Osteocyte (in vitro differentiated cells): Measurements from ENCODE around the gene ZNF37A. TPM values are rescaled to one million over a fixed set of nuclear protein-coding genes. Genes with fewer than 3 reads are reported as not detected.

Source experiments
- DNase-seq: peaks from one replicate; pipeline ENCODE4 v3.0.0; 2021; ENCODE audit warnings: mixed read lengths; ENCODE audit not compliant: unreplicated experiment; ENCODE audit errors: extremely low spot score
- H3K27ac Mint-ChIP-seq: one replicate; pipeline ENCODE4 v1.8.0; 2021; ENCODE audit warnings: mild to moderate bottlenecking, mixed read lengths; ENCODE audit not compliant: unreplicated experiment
- H3K27me3 Mint-ChIP-seq: one replicate; pipeline ENCODE4 v1.8.0; 2021; ENCODE audit warnings: mixed read lengths; ENCODE audit not compliant: unreplicated experiment
- H3K36me3 Mint-ChIP-seq: one replicate; pipeline ENCODE4 v1.8.0; 2021; ENCODE audit warnings: mixed read lengths; ENCODE audit not compliant: unreplicated experiment
- H3K4me1 Mint-ChIP-seq: one replicate; pipeline ENCODE4 v1.8.0; 2021; ENCODE audit warnings: mixed read lengths; ENCODE audit not compliant: unreplicated experiment
- H3K4me3 Mint-ChIP-seq: one replicate; pipeline ENCODE4 v1.8.0; 2021; ENCODE audit warnings: mild to moderate bottlenecking, moderate library complexity, mixed read lengths; ENCODE audit not compliant: unreplicated experiment
- H3K9me3 Mint-ChIP-seq: one replicate; pipeline ENCODE4 v1.8.0; 2021; ENCODE audit warnings: mixed read lengths; ENCODE audit not compliant: unreplicated experiment
- total RNA-seq: library from RNA; stranded (reverse); gene quantifications from 2 replicates; pipeline ENCODE4 v1.2.1, GENCODE V29; 2021
- TF ChIP-seq, protein P1 (sequence below): fragments of 200-600 bp; sonication (generic); IDR thresholded peaks from 2 replicates; pipeline ENCODE4 v1.5.0; 2021; ENCODE audit warnings: antibody characterized with exemption, mild to moderate bottlenecking, moderate library complexity

The ZNF37A gene
- total RNA-seq, 1 donor from 2014 or later = 20.4 TPM

GRCh38 chr10:38156416-38157269 lies 62.5 kb downstream of the ZNF37A start:
- no peak for DNase-seq
- H3K9me3 Mint-ChIP-seq = peaks cover 42% of the 10 kb centered on the region

GRCh38 chr10:38157270-38157685 lies 63.1 kb downstream of the ZNF37A start:
- no peaks in the 10 kb centered on the region for H3K36me3 Mint-ChIP-seq
- no peak for DNase-seq
- H3K4me3 Mint-ChIP-seq = no peak overlapping the region

More at GRCh38 chr10:38156416-38157269, 62.5 kb downstream of the ZNF37A start:
- Mint-ChIP-seq H3K4me3 (no peak overlapping the region), H3K27ac (no peak overlapping the region), H3K36me3 (no peaks in the 10 kb centered on the region), H3K27me3 (no peaks in the 10 kb centered on the region), H3K4me1 (no peaks in the 10 kb centered on the region)
- TF ChIP-seq, protein P1, sequence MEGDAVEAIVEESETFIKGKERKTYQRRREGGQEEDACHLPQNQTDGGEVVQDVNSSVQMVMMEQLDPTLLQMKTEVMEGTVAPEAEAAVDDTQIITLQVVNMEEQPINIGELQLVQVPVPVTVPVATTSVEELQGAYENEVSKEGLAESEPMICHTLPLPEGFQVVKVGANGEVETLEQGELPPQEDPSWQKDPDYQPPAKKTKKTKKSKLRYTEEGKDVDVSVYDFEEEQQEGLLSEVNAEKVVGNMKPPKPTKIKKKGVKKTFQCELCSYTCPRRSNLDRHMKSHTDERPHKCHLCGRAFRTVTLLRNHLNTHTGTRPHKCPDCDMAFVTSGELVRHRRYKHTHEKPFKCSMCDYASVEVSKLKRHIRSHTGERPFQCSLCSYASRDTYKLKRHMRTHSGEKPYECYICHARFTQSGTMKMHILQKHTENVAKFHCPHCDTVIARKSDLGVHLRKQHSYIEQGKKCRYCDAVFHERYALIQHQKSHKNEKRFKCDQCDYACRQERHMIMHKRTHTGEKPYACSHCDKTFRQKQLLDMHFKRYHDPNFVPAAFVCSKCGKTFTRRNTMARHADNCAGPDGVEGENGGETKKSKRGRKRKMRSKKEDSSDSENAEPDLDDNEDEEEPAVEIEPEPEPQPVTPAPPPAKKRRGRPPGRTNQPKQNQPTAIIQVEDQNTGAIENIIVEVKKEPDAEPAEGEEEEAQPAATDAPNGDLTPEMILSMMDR = no peak

DNA sequence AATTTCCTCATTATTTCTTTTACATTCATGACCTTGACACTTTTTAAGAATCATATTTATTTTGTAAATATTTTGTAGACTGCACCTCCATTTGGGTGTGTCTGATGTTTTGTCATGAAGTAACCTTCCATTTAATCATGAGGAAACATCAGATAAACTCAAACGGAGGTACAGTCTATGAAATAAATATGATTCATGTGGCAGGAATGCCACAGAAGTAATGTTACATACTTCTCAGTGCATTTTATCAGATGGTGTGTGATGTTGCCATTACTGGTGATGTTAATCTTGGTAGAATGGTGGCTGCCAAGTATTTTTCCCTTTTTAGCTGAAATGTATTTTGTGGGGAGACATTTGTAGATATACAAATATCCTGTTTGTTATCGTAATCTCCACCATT lies 64.9 kb downstream of the ZNF37A start:
- Mint-ChIP-seq H3K9me3 (peaks cover 49% of the 10 kb centered on the region), H3K27ac (no peak overlapping the region), H3K27me3 (no peaks in the 10 kb centered on the region), H3K36me3 (no peaks in the 10 kb centered on the region), H3K4me3 (no peak overlapping the region), H3K4me1 (no peaks in the 10 kb centered on the region)
- no peak for DNase-seq
- TF ChIP-seq, protein P1 = no peak

More at GRCh38 chr10:38157270-38157685, 63.1 kb downstream of the ZNF37A start:
- no peaks in the 10 kb centered on the region for H3K27me3 Mint-ChIP-seq
- H3K9me3 Mint-ChIP-seq = peaks cover 48% of the 10 kb centered on the region
- H3K27ac Mint-ChIP-seq = no peak overlapping the region
- TF ChIP-seq, protein P1 = no peak
- H3K4me1 Mint-ChIP-seq = no peaks in the 10 kb centered on the region

GRCh38 chr10:38163617-38164016 lies 69.5 kb downstream of the ZNF37A start:
- Mint-ChIP-seq H3K4me1 (no peaks in the 10 kb centered on the region), H3K27ac (no peak overlapping the region), H3K9me3 (peaks cover 63% of the 10 kb centered on the region), H3K4me3 (no peak overlapping the region), H3K27me3 (no peaks in the 10 kb centered on the region), H3K36me3 (peaks cover 2% of the 10 kb centered on the region)
- TF ChIP-seq, protein P1 = no peak
- DNase-seq = no peak

GRCh38 chr10:38174336-38174735 lies 80.2 kb downstream of the ZNF37A start:
- Mint-ChIP-seq H3K4me1 (no peaks in the 10 kb centered on the region), H3K9me3 (peaks cover 67% of the 10 kb centered on the region), H3K4me3 (no peak overlapping the region), H3K36me3 (no peaks in the 10 kb centered on the region), H3K27me3 (no peaks in the 10 kb centered on the region), H3K27ac (no peak overlapping the region)
- TF ChIP-seq, protein P1 = no peak
- DNase-seq = no peak
